Left lung (tissue), 10 donors: ENCODE data around the gene RYR3. TPM values are rescaled to one million over a fixed set of nuclear protein-coding genes. Genes with fewer than 3 reads are reported as not detected.

Source experiments
- ATAC-seq: fragments of 200-7000 bp; cut with Tn5 transposase; one replicate; pipeline ENCODE4 v1.9.1; 2020; ENCODE audit warnings: moderate library complexity
- DNase-seq, 4 donors: peaks; one replicate each; pipeline ENCODE4 v3.0.0-alpha.2; 2013 to 2020
- H3K27ac ChIP-seq, 2 donors: fragments of 200-600 bp; sonication (generic) in 1 of 2; one replicate each; pipeline versions ENCODE4 v1.5.0 to v1.8.0; 2020 to 2021
- H3K27me3 ChIP-seq, 2 donors: fragments of 200-600 bp; sonication (generic) in 1 of 2; one replicate each; pipeline versions ENCODE4 v1.5.0 to v1.8.0; 2020 to 2021
- H3K36me3 ChIP-seq, 2 donors: fragments of 200-600 bp; sonication (generic) in 1 of 2; one replicate each; pipeline versions ENCODE4 v1.5.0 to v1.8.0; 2020 to 2021
- H3K4me1 ChIP-seq, 2 donors: fragments of 200-600 bp; one replicate each; pipeline ENCODE4 v1.8.0; 2021
- H3K4me3 ChIP-seq, 2 donors: fragments of 200-600 bp; sonication (generic) in 1 of 2; one replicate each; pipeline versions ENCODE4 v1.5.0 to v1.8.0; 2020 to 2021; ENCODE audit warnings: mild to moderate bottlenecking in 1 of 2
- H3K9me3 ChIP-seq, 2 donors: fragments of 200-600 bp; sonication (generic) in 1 of 2; one replicate each; pipeline versions ENCODE4 v1.5.0 to v1.8.0; 2020 to 2021
- intact Hi-C, 2 donors: fragments of 100-400 bp; cut with DNase I; formaldehyde crosslinking; loops; one replicate each; pipeline versions ENCODE4 v1.11.2 to v1.14.2; 2022
- polyA plus RNA-seq, 6 donors: library from polyadenylated mRNA; unstranded; fragments of 120-200 nt; gene quantifications; one replicate each; pipeline ENCODE4 v1.2.1, GENCODE V29; 2013; ENCODE audit not compliant: insufficient read length in 6 of 6
- total RNA-seq, 2 donors: library from RNA; stranded (reverse); fragmentation: NEBNext Ultra II Directional; extraction: Animal tissue kit (Norgen Biotek cat#: 25700); gene quantifications; one replicate each; pipeline ENCODE4 v1.2.1, GENCODE V29; 2021
- TF ChIP-seq, protein P1 (sequence below), 2 donors: fragments of 200-600 bp; sonication (generic) in 1 of 2; IDR thresholded peaks; one replicate each; pipeline versions ENCODE4 v1.5.0 to v1.8.0; 2021; ENCODE audit warnings: antibody characterized with exemption in 2 of 2
- donor health status: DM: no; HTN: yes; CAD: no.
- donor health status: DM: no; HTN: no; CAD: no.

Gene RYR3
- total and polyA plus RNA-seq, 8 donors = 0.24 to 12.6 (median 8.6) TPM

DNA sequence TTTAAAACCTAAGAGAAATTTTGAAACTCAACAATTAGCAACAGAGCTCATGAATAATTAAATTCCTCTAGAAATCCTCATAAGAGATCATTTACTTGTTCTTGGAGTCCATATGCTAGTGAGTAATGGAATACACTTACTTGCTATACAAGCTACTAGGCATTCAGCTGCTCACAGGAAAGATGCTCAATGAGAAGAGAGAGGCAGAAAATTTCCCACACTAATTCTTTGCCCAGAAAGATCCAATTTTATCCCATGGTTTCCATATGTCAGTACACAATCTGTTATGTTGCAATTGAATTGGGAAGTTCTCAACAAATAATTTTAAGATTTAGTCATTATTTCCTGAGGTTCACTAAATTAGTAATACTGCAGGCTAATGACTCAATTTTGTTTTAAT lies 310.4 kb downstream of the RYR3 start:
- no peaks in the 10 kb centered on the region for H3K9me3 ChIP-seq
- H3K4me1 ChIP-seq = no peaks in the 10 kb centered on the region
- H3K4me3 ChIP-seq = no peak overlapping the region
- H3K27ac ChIP-seq = no peak overlapping the region
- DNase-seq = no peak
- ATAC-seq = no peak
- intact Hi-C loops = no loop called here
- no peaks in the 10 kb centered on the region for H3K27me3 ChIP-seq
- no peaks in the 10 kb centered on the region for H3K36me3 ChIP-seq
- TF ChIP-seq, protein P1, sequence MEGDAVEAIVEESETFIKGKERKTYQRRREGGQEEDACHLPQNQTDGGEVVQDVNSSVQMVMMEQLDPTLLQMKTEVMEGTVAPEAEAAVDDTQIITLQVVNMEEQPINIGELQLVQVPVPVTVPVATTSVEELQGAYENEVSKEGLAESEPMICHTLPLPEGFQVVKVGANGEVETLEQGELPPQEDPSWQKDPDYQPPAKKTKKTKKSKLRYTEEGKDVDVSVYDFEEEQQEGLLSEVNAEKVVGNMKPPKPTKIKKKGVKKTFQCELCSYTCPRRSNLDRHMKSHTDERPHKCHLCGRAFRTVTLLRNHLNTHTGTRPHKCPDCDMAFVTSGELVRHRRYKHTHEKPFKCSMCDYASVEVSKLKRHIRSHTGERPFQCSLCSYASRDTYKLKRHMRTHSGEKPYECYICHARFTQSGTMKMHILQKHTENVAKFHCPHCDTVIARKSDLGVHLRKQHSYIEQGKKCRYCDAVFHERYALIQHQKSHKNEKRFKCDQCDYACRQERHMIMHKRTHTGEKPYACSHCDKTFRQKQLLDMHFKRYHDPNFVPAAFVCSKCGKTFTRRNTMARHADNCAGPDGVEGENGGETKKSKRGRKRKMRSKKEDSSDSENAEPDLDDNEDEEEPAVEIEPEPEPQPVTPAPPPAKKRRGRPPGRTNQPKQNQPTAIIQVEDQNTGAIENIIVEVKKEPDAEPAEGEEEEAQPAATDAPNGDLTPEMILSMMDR (IDR thresholded peaks at IDR 0.05) = no peak

DNA sequence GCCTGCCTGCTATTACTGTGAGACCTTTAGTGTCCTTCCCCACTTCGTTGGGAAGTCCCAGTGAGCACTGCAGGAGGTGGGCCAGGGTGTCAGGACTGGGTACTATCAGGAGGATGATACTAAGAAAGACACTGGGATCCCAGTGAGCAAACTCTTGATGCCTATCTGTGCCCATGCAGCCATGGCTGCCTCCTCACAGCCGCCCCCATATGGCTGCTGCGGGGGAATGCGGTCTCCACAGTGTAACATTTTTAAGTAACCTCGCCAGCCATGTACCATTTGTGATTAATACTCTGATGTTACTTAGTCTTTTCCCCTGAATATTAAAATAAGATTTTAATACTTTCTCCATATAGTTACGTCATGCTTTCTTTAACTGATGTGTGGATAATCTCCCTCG lies 312.2 kb downstream of the RYR3 start:
- H3K27me3 ChIP-seq = no peaks in the 10 kb centered on the region
- no peaks in the 10 kb centered on the region for H3K36me3 ChIP-seq
- intact Hi-C loops = no loop called here
- H3K4me3 ChIP-seq = no peak overlapping the region
- no peak overlapping the region for H3K27ac ChIP-seq
- no peaks in the 10 kb centered on the region for H3K4me1 ChIP-seq
- no peaks in the 10 kb centered on the region for H3K9me3 ChIP-seq
- ATAC-seq (no peak), DNase-seq (no peak)
- TF ChIP-seq, protein P1 (IDR thresholded peaks at IDR 0.05) = no peak

DNA sequence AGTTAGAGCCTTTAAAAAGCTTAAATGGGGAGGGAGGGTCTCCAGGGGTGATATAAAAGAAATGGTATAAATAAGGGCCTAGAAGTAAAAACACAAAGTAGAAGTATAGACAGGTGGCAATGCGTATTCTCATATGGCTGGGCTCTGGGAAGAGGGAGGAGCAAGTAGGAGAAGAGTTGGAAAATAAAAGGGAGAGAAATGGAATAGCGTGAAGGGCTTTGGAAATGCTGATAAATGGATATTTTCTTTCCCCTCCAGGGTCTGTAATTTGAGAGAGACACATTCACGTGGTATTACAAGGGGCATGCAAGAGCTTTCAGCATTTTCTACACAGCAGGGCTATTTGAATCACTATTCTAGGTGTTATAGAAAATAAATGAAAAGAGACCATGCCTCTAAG lies 313.7 kb downstream of the RYR3 start:
- ATAC-seq = no peak
- intact Hi-C loops = no loop called here
- TF ChIP-seq, protein P1 (IDR thresholded peaks at IDR 0.05) = no peak
- no peaks in the 10 kb centered on the region for H3K9me3 ChIP-seq
- no peaks in the 10 kb centered on the region for H3K27me3 ChIP-seq
- no peak for DNase-seq
- H3K27ac ChIP-seq = no peak overlapping the region
- no peak overlapping the region for H3K4me3 ChIP-seq
- H3K4me1 ChIP-seq = no peaks in the 10 kb centered on the region
- H3K36me3 ChIP-seq = no peaks in the 10 kb centered on the region

DNA sequence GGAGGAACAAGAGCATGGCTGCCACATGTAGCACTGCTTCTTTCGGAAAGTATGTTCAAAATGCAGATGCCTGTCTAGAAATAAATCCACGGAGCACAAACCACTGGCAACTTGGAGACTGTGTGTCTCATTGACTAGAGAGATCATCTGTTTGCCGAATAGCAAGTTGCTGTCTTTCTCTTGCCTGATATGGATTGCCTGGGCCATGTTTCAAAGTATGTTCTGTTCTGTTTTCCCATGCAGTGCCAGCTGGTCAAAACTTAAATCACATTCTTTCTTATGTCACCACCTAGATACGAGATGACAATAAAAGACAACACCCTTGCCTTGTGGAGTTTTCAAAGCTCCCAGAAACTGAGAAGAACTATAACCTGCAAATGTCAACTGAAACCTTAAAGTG lies 318.9 kb downstream of the RYR3 start:
- H3K9me3 ChIP-seq = no peaks in the 10 kb centered on the region
- no peak for DNase-seq

DNA sequence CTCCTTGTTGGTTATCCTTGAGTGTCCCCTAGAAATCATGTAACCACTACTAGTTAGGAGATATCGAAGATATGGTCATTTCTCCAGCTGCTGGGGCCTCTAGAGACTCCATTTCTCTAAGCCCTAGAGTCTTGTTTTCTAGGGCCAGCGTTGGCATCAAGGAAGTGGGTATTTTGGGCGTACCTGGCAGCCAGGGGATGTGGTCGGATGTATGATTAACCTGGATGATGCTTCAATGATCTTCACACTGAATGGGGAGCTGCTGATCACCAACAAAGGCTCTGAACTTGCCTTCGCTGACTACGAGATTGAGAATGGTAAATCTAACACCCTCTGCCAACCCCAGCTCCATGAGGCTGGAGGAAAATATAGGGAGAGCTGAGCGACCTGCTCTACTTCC lies 325.5 kb downstream of the RYR3 start:
- Histone ChIP-seq H3K27ac (no peak overlapping the region), H3K4me1 (no peaks in the 10 kb centered on the region), H3K4me3 (no peak overlapping the region), H3K9me3 (no peaks in the 10 kb centered on the region), H3K36me3 (no peaks in the 10 kb centered on the region), H3K27me3 (no peaks in the 10 kb centered on the region)
- ATAC-seq = no peak
- DNase-seq = no peak
- TF ChIP-seq, protein P1 (IDR thresholded peaks at IDR 0.05) = no peak
- intact Hi-C loops = no loop called here

More for the DNA sequence above, 318.9 kb downstream of the RYR3 start:
- Histone ChIP-seq H3K27ac (no peak overlapping the region), H3K36me3 (no peaks in the 10 kb centered on the region), H3K4me1 (no peaks in the 10 kb centered on the region), H3K27me3 (no peaks in the 10 kb centered on the region), H3K4me3 (no peak overlapping the region)
- TF ChIP-seq, protein P1 (IDR thresholded peaks at IDR 0.05) = no peak
- intact Hi-C loops = no loop called here
- ATAC-seq = no peak
